Posterior cingulate gyrus (tissue), 11 donors: ENCODE results near the gene AHCYL1.
"Not testable (repeated sequence)": the region's sequence is repeated elsewhere in the genome, so short reads cannot be mapped to it uniquely, and the experiment has no call there.

ENCODE experiments used
- DNase-seq, 10 donors: peaks; one replicate each; pipeline versions ENCODE4 v3.0.0 to v3.0.0-alpha.2; 2020 to 2021; ENCODE audit warnings: mixed read lengths in 3 of 10
- intact Hi-C: fragments of 100-400 bp; cut with DNase I; formaldehyde crosslinking; loops from one replicate; pipeline ENCODE4 v1.15.1; 2023

The AHCYL1 gene

DNA sequence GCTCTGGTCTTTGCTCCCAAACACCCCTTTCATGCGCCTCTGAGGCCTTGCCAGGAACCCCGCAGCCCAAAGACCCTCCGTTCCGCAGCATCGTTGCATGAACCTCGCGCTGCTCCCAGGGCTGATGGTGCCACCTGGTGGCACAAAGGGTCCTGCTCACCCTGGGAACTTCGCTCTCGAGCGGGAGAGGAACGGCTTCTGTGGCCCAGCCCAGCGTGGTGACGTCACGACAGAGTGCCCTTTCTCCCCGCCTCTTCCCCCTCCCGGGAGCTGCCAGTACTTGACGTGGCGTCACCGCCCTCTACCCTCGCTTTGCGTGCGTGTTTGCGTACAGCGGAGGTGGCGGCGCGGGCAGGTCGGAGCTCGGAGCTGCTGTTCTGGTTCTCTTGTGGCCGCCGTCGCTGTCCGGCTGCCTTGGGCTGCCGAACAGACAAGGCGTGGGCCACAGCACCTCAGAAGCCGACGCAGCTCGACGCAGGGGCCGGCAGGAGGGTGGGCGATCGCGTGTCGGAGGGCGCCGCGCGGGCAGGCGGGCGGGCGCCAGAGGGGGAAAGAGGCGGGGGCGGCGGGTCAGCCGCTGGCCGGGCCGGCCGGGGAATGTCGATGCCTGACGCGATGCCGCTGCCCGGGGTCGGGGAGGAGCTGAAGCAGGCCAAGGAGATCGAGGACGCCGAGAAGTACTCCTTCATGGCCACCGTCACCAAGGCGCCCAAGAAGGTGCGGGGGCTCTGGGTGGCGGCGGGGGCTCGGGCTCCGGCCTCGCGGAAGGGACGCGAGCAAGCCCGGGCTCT is at the start of gene AHCYL1:
TSS of gene AHCYL1 (plus strand) at position 310 of the 791 bp plus-strand sequence. CDS start at position 598, 288 bp downstream.
- peak; percentile 99 to 100 (median 100) for DNase-seq
- intact Hi-C loops = loop anchor here (1.0 to 5.0 kb wide), 5 partner anchors 62 to 437 kb away; partner anchors contain the start of gene GNAI3

GRCh38 chr1:109935451-109935900 is 49.1 kb upstream of the AHCYL1 start:
- no peak for DNase-seq
- intact Hi-C loops = no loop called here

GRCh38 chr1:109937738-109938137 is 46.8 kb upstream of the AHCYL1 start:
- no peak for DNase-seq
- intact Hi-C loops = no loop called here

DNA sequence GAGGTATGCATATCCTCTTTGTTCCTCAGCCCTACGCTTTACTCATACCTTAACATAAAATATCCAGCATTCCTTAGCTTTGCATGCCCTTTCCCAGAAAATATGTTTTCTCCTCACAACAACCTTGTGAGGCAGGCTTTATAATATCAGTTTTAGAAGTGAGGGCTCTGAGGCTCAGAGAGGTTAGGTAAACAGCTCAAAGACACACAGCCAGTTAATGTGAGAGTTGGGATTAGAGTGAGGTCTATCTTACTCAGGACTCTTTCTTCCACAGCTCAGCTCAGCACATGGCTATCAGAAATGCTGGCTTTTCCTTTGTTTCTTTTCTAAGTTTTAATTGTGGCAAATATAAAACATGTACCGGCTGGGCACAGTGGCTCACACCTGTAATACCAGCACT is 46.0 kb upstream of the AHCYL1 start:
- no peak for DNase-seq
- intact Hi-C loops = no loop called here

GRCh38 chr1:109942434-109942833 is 42.1 kb upstream of the AHCYL1 start:
- intact Hi-C loops = no loop called here
- no peak for DNase-seq

- DNase-seq = no peak
- intact Hi-C loops = no loop called here
These were observed 40.0 kb upstream of the AHCYL1 start for GRCh38 chr1:109944541-109944940.

GRCh38 chr1:109946511-109946910 is 38.1 kb upstream of the AHCYL1 start:
- DNase-seq = no peak
- intact Hi-C loops = no loop called here

- no peak for DNase-seq
These were observed 36.8 kb upstream of the AHCYL1 start for GRCh38 chr1:109947582-109948284.

DNA sequence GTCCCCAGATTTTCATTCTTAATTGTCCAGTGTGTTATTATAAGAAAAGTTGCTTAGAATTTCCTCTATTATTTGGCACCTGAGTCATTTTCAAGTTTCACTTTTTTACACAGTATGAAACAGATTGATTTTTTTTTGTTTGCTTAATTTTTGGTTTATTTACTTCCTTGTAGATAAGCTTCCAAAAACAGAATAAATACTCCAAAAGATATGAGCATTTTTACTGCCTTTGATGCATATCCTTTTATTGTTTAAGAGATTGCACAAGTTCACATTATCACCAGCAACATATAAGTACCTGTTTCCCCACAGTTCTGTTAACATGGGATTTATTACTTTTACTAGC is 36.3 kb upstream of the AHCYL1 start:
- intact Hi-C loops = no loop called here
- DNase-seq = no peak

More at GRCh38 chr1:109947582-109948284, 36.8 kb upstream of the AHCYL1 start:
- intact Hi-C loops = no loop called here

DNA sequence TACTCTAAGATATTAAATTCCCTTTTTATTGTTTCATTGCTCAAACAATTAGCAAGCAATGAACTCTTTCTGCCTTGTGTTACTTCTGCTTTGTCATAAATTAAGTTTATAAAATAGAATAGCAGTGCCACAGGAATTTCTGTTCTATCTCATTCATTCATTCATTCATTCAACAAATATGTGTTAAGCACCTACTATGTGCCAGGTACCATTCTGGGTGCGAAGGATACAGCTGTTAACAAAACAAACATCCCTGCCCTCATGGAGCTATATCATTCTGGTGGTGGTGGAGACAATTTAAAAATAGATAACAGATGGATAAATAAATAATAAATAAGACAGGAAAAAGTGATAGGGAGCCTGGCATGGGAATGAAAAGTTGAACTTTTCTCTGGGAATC is 34.5 kb upstream of the AHCYL1 start:
- intact Hi-C loops = no loop called here
- DNase-seq = no peak

GRCh38 chr1:109950509-109950908 is 34.1 kb upstream of the AHCYL1 start:
- DNase-seq = no peak
- intact Hi-C loops = no loop called here

- intact Hi-C loops, DNase-seq: not testable (repeated sequence)
These were observed 33.1 kb upstream of the AHCYL1 start for GRCh38 chr1:109951501-109951900.

- intact Hi-C loops = no loop called here
- DNase-seq = no peak
These were observed 30.5 kb upstream of the AHCYL1 start for GRCh38 chr1:109954041-109954512.

GRCh38 chr1:109959632-109959973 is 25.0 kb upstream of the AHCYL1 start:
- intact Hi-C loops = no loop called here
- DNase-seq = no peak

DNA sequence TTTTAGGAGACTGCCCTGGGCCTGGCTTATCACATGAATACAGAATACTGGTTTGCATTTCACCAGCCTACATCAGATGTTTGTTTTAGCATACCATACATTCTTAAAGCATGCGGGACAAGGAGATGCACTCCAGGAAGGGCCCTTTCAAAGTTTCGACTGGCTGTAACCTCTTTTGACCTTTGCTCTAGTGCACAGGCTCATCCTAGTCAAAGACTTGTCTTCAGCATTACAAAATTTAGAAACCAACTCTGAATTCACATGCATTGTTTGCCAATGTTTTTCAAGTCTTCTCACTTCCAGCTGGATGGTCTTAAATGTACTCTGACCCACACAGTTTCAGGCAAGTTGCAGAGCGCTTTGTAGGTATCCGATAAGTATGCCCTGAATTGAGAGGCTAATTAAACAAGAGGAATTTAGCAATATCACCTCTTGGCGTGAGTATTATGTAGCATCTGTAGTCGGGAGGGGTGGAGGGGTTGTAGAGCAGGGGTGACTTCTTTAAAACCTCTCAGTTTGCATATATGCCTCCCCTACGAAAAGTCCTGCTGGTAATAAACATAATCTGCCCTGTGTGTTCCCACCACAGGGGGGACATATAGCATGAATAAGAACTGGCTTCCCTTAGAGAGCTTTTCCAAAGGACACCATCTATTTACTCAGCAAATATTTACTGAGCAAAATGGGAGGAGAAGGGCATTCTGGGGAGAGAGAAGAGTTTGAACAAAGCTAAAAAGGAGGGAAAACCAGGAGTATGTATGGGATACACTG is 24.4 kb upstream of the AHCYL1 start:
- intact Hi-C loops = no loop called here
- no peak for DNase-seq

- intact Hi-C loops = no loop called here
- no peak for DNase-seq
These were observed 23.8 kb upstream of the AHCYL1 start for GRCh38 chr1:109960745-109961094.

- no peak for DNase-seq
- intact Hi-C loops = no loop called here
These were observed 20.7 kb upstream of the AHCYL1 start for GRCh38 chr1:109963864-109964263.

DNA sequence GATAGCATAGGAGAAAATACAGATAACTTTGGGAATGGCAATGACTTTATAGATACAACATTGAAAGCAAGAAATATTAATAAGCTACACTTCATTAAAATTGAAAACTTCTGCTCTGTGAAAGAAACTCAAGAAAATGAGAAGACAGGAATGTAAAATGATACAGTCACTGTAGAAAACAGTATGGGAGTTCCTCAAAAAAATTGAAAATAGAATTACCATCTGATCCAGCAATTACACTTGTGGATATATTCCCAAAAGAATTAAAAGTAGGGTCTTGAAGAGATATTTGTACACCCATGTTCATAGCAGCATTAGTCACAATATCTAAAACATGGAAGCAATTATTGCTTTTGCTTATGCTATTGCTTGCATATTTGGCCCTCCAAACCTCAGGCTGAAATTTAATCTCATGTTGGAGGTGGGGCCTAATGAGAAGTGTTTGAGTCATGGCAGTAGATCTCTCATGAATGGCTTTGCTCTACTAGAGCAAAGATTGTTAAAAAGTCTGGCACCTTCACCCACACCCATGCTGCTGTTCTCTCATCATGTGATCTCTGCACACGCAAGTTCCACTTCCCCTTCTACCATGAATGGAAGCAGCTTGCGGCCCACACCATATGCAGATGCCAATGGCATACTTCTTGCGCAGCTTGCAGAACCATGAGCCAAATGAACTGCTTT is 15.3 kb upstream of the AHCYL1 start:
- intact Hi-C loops = no loop called here
- no peak for DNase-seq

DNA sequence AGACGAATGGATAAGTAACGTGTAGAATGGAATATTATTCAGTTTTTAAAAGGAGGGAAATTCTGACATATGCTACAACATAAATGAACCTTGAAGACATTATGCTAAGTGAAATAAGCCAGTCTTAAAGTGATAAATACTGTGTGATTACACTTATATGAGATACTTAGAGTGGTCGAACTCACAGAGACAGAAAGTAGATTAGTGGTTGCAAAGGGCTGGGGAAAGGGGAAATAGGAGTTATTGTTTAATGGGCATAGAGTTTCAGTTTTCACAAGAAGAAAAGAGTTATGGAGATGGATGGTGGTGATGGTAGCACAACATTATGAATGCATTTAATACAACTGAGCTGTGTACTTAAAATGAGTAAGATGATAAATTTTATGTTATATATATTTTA is 14.7 kb upstream of the AHCYL1 start:
- intact Hi-C loops = no loop called here
- DNase-seq = no peak

DNA sequence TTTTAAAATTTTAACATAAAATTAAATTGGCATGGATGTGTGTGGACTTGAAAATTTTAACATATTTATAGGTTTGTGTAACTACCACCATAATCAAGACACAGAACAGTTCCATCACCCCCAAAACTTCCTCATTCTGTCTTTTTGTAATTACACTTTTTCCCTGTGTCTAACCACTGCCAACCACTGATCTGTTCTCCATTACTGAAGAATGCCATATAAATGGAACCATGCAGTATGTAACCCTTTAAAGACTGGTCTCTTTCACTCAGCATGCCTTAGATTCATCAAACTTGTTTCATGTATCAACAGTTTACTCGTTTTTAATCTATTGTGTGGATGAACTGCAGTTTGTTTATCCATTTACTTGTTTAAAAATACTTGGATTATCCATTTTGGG is 13.0 kb upstream of the AHCYL1 start:
- DNase-seq = no peak
- intact Hi-C loops = no loop called here

GRCh38 chr1:109974191-109974590 is 10.4 kb upstream of the AHCYL1 start:
- no peak for DNase-seq
- intact Hi-C loops = no loop called here
